Activated CD4-positive, alpha-beta memory T cell treated with anti-CD3 and anti-CD28 coated beads for 36 hours (primary cell): ENCODE measurements around the gene IRF6. TPM values are rescaled to one million over a fixed set of nuclear protein-coding genes. Genes with fewer than 3 reads are reported as not detected.

Experiments used
- CTCF ChIA-PET: fragments of 350-600 bp; sonication (Branson Sonifier 250); formaldehyde crosslinking; loops from one replicate; lab custom pipeline; 2021; ENCODE audit warnings: antibody characterized with exemption, inconsistent platforms; lab: Charles Lee
- POLR2A ChIA-PET: fragments of 350-600 bp; sonication (Branson Sonifier 250); formaldehyde crosslinking; loops from one replicate; lab custom pipeline; 2021; ENCODE audit warnings: antibody characterized with exemption; lab: Charles Lee
- DNase-seq: peaks from one replicate; pipeline ENCODE4 v3.0.0-alpha.2; 2020
- H3K27ac Mint-ChIP-seq: one replicate; pipeline ENCODE4 v1.8.0; 2021; ENCODE audit warnings: mixed read lengths
- H3K27me3 Mint-ChIP-seq: one replicate; pipeline ENCODE4 v1.8.0; 2021; ENCODE audit warnings: mixed read lengths
- H3K36me3 Mint-ChIP-seq: one replicate; pipeline ENCODE4 v1.8.0; 2021; ENCODE audit warnings: mixed read lengths
- H3K4me1 Mint-ChIP-seq: one replicate; pipeline ENCODE4 v1.8.0; 2021; ENCODE audit warnings: low read depth, mixed read lengths
- H3K4me3 Mint-ChIP-seq: one replicate; pipeline ENCODE4 v1.8.0; 2021; ENCODE audit warnings: mild to moderate bottlenecking, mixed read lengths
- H3K9me3 Mint-ChIP-seq: one replicate; pipeline ENCODE4 v1.8.0; 2021; ENCODE audit warnings: mixed read lengths
- intact Hi-C: fragments of 100-400 bp; cut with micrococcal nuclease; formaldehyde crosslinking; loops from one replicate; pipeline ENCODE4 v1.15.1; 2023
- total RNA-seq, 2 experiments: library from RNA; stranded (reverse); gene quantifications; one replicate each; pipeline ENCODE4 v1.2.3, GENCODE V29; 2021

IRF6 gene
- under 1 TPM; 0.07 to 0.31 TPM for total RNA-seq

GRCh38 chr1:209805875-209806760, at the start of gene IRF6:
Gene IRF6, minus strand, starts transcription at chr1:209806142. Its CDS starts 4,729 bp downstream, at chr1:209801413.
- peak; percentile 73 for DNase-seq
- Mint-ChIP-seq H3K4me1 (peaks cover 9% of the 10 kb centered on the region), H3K9me3 (no peaks in the 10 kb centered on the region), H3K27me3 (peaks cover 5% of the 10 kb centered on the region), H3K27ac (peak within 1 kb of the TSS; percentile 55), H3K36me3 (no peaks in the 10 kb centered on the region), H3K4me3 (peak within 1 kb of the TSS; percentile 75)
- ChIA-PET CTCF (interaction anchor here (1.1 to 5.4 kb wide), 3 partner anchors 17 to 54 kb away, joined by 3 to 52 read pairs (median 8); no protein-coding TSS in a partner anchor), POLR2A (no interaction called here)
- intact Hi-C loops, result loop anchor here (1.0 kb wide), 1 partner anchor 22 kb away; the partner anchor contains the start of gene C1orf74

- no peak for DNase-seq
- intact Hi-C loops, result no loop called here
- Mint-ChIP-seq H3K27me3 (no peaks in the 10 kb centered on the region), H3K9me3 (no peaks in the 10 kb centered on the region), H3K4me1 (no peaks in the 10 kb centered on the region), H3K27ac (no peak overlapping the region), H3K36me3 (peaks cover 18% of the 10 kb centered on the region), H3K4me3 (no peak overlapping the region)
- CTCF ChIA-PET, result no interaction called here
- POLR2A ChIA-PET, result no interaction called here
Measured at GRCh38 chr1:209855623-209856022, 49.7 kb upstream of the IRF6 start.

GRCh38 chr1:209855006-209855405, 49.1 kb upstream of the IRF6 start:
- Mint-ChIP-seq H3K4me3 (no peak overlapping the region), H3K27ac (no peak overlapping the region), H3K4me1 (no peaks in the 10 kb centered on the region), H3K27me3 (no peaks in the 10 kb centered on the region), H3K9me3 (no peaks in the 10 kb centered on the region), H3K36me3 (peaks cover 18% of the 10 kb centered on the region)
- ChIA-PET CTCF (interaction anchor here (1.0 kb wide), 2 partner anchors 32 to 86 kb away, joined by 3 read pairs; no protein-coding TSS in a partner anchor), POLR2A (no interaction called here)
- no peak for DNase-seq
- intact Hi-C loops, result no loop called here

GRCh38 chr1:209854196-209854595, 48.3 kb upstream of the IRF6 start:
- CTCF ChIA-PET, result interaction anchor here (1.0 kb wide), 2 partner anchors 31 to 85 kb away, joined by 3 read pairs; no protein-coding TSS in a partner anchor
- H3K27ac Mint-ChIP-seq, result no peak overlapping the region
- H3K27me3 Mint-ChIP-seq, result no peaks in the 10 kb centered on the region
- no peaks in the 10 kb centered on the region for H3K9me3 Mint-ChIP-seq
- DNase-seq, result no peak
- H3K36me3 Mint-ChIP-seq, result peaks cover 18% of the 10 kb centered on the region
- no peaks in the 10 kb centered on the region for H3K4me1 Mint-ChIP-seq
- POLR2A ChIA-PET, result interaction anchor here (0.6 kb wide), 1 partner anchor 16 kb away, joined by 3 read pairs; no protein-coding TSS in a partner anchor
- intact Hi-C loops, result no loop called here
- H3K4me3 Mint-ChIP-seq, result no peak overlapping the region

DNA sequence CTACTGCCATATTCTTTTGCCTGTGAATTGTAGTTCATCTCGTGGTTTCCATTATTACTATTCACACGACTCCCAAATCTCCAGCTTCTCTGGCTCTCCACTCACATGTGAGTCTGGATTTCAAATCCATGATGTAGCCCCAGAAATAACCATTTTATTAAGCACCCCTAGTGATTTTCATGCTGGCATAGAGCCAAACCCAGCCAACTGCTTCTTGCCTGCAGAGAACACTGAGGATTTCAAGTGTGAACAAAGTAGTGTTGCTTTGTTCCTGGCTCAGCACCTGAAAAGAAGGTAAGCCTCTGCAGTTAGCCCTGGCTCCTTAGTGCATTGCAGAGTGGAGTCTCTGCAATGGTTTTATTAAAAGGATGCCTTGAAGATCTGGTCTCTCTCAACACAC, 47.7 kb upstream of the IRF6 start:
- POLR2A ChIA-PET, result interaction anchor here (0.6 kb wide), 1 partner anchor 15 kb away, joined by 3 read pairs; no protein-coding TSS in a partner anchor
- peaks cover 18% of the 10 kb centered on the region for H3K36me3 Mint-ChIP-seq
- intact Hi-C loops, result no loop called here

GRCh38 chr1:209850342-209850979, 44.5 kb upstream of the IRF6 start:
- intact Hi-C loops, result no loop called here
- Mint-ChIP-seq H3K36me3 (peaks cover 34% of the 10 kb centered on the region), H3K4me3 (no peak overlapping the region), H3K27me3 (no peaks in the 10 kb centered on the region), H3K9me3 (no peaks in the 10 kb centered on the region), H3K27ac (no peak overlapping the region), H3K4me1 (no peaks in the 10 kb centered on the region)
- CTCF ChIA-PET, result interaction anchor here (0.8 to 1.7 kb wide), 5 partner anchors 10 to 29 kb away, joined by 3 to 5 read pairs (median 4); no protein-coding TSS in a partner anchor
- DNase-seq, result peak; percentile 50
- POLR2A ChIA-PET, result interaction anchor here (1.3 kb wide), 1 partner anchor 11 kb away, joined by 4 read pairs; no protein-coding TSS in a partner anchor

More for the DNA sequence above, 47.7 kb upstream of the IRF6 start:
- no peak overlapping the region for H3K27ac Mint-ChIP-seq
- CTCF ChIA-PET, result interaction anchor here (1.0 kb wide), 1 partner anchor 85 kb away, joined by 3 read pairs; no protein-coding TSS in a partner anchor
- H3K4me1 Mint-ChIP-seq, result no peaks in the 10 kb centered on the region
- no peaks in the 10 kb centered on the region for H3K27me3 Mint-ChIP-seq
- no peaks in the 10 kb centered on the region for H3K9me3 Mint-ChIP-seq
- no peak for DNase-seq
- no peak overlapping the region for H3K4me3 Mint-ChIP-seq

DNA sequence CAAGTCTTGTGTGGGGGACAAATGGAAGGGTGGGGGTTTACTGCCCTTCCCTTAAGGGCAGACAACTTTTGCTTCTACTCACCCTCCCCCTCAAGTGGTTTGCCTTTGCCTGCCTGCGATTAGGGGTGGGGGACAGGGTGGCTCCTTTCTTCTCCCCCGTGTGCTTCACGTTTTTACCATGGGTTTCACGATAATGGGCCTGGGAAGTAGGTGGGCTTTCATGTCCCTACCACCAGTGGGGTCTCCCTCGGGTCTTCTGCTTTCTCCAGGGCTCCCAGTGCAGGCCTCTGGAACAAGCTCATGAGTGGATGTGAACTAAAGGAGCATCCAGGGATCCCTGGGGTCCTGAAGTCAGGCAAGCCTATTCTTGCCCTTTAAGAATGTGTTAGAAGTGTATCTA, 43.4 kb upstream of the IRF6 start:
- H3K36me3 Mint-ChIP-seq, result peaks cover 37% of the 10 kb centered on the region
- no peaks in the 10 kb centered on the region for H3K27me3 Mint-ChIP-seq
- ChIA-PET POLR2A (interaction anchor here (1.3 kb wide), 1 partner anchor 9 kb away, joined by 4 read pairs; no protein-coding TSS in a partner anchor), CTCF (interaction anchor here (0.9 to 1.7 kb wide), 3 partner anchors 10 to 26 kb away, joined by 4 to 5 read pairs (median 5); no protein-coding TSS in a partner anchor)
- no peak for DNase-seq
- intact Hi-C loops, result no loop called here
- no peak overlapping the region for H3K27ac Mint-ChIP-seq
- H3K9me3 Mint-ChIP-seq, result no peaks in the 10 kb centered on the region
- no peaks in the 10 kb centered on the region for H3K4me1 Mint-ChIP-seq
- no peak overlapping the region for H3K4me3 Mint-ChIP-seq

DNA sequence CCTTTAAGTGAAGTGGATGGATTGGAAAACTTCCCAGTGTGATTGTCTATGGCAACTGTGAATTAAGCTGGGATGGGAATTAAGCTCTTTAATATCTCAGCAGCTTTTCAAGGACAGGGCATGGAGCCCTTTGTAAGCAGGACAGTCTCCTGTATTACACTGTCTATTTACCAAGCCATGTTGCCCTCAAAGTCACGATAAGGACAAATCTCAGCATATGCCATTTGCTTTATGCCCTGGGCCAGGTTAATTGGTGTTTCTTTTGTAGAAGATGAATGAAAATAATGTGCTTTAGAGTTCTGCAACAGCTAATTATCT, 39.4 kb upstream of the IRF6 start:
- Mint-ChIP-seq H3K36me3 (peaks cover 48% of the 10 kb centered on the region), H3K27ac (no peak overlapping the region), H3K9me3 (no peaks in the 10 kb centered on the region), H3K27me3 (no peaks in the 10 kb centered on the region), H3K4me3 (no peak overlapping the region), H3K4me1 (peaks cover 1% of the 10 kb centered on the region)
- intact Hi-C loops, result no loop called here
- POLR2A ChIA-PET, result no interaction called here
- no peak for DNase-seq
- CTCF ChIA-PET, result interaction anchor here (1.9 to 2.7 kb wide), 2 partner anchors 15 to 22 kb away, joined by 8 to 11 read pairs; no protein-coding TSS in a partner anchor

GRCh38 chr1:209844695-209845407, 38.9 kb upstream of the IRF6 start:
- no peaks in the 10 kb centered on the region for H3K9me3 Mint-ChIP-seq
- peaks cover 6% of the 10 kb centered on the region for H3K4me1 Mint-ChIP-seq
- H3K36me3 Mint-ChIP-seq, result peaks cover 53% of the 10 kb centered on the region
- intact Hi-C loops, result no loop called here
- no peaks in the 10 kb centered on the region for H3K27me3 Mint-ChIP-seq
- CTCF ChIA-PET, result interaction anchor here (1.9 to 2.7 kb wide), 2 partner anchors 15 to 22 kb away, joined by 8 to 11 read pairs; no protein-coding TSS in a partner anchor
- POLR2A ChIA-PET, result no interaction called here
- no peak for DNase-seq
- H3K27ac Mint-ChIP-seq, result no peak overlapping the region
- H3K4me3 Mint-ChIP-seq, result no peak overlapping the region

DNA sequence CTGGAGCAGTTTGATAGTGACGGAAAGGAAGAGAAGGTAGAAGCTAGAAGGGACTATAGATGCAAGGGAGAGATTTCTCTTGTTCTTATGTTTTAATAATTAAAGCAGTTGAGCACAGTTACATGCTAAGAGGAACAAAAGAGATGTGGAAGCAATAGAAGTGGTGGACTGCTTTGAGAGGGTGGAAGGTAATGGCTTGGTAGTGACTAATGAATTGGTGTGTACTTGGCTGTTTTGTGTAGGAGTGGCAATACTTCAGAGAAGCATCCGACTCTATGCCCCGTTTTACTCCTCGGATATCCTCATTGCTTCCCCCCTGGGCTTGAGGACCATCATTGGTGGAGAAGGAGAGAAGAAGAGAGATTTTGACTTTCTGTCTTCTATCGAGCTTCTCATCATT, 34.7 kb upstream of the IRF6 start:
- H3K4me1 Mint-ChIP-seq, result peaks cover 29% of the 10 kb centered on the region
- ChIA-PET POLR2A (interaction anchor here (0.7 to 2.8 kb wide), 3 partner anchors 9 to 82 kb away, joined by 3 to 9 read pairs (median 4); partner anchors contain the start of gene UTP25), CTCF (interaction anchor here (0.6 to 2.4 kb wide), 4 partner anchors 9 to 19 kb away, joined by 3 to 8 read pairs (median 6); partner anchors contain the start of gene UTP25)
- no peaks in the 10 kb centered on the region for H3K27me3 Mint-ChIP-seq
- intact Hi-C loops, result no loop called here
- no peak overlapping the region for H3K4me3 Mint-ChIP-seq
- peak overlapping the region; percentile 7 for H3K27ac Mint-ChIP-seq
- DNase-seq, result no peak
- H3K36me3 Mint-ChIP-seq, result peaks cover 64% of the 10 kb centered on the region
- no peaks in the 10 kb centered on the region for H3K9me3 Mint-ChIP-seq
